ENCODE results near the gene AHCYL1. TPM values are rescaled to one million over a fixed set of nuclear protein-coding genes. Genes with fewer than 3 reads are reported as not detected.

Gene AHCYL1
- total RNA-seq, 1 experiment from 2014 or later: 89.6 TPM

DNA sequence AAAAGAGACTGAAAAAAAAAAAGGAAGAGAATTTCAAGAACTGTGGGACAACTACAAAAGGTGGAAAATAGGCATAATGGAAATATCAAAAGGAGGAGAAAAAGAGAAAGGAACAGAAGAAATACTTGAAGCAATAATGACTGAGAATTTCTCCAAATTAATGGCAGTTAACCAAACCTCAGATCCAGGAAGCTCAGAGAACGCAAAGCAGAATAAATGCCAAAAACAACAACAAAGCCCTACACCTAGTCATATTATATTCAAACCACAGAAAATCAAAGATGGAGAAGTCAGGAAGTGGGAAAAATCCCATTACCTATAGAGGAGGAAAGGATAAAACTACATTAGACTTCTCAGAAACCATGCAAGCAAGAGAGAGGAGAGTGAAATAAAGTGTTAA lies 20.7 kb upstream of the AHCYL1 start:
- no peaks in the 10 kb centered on the region for H3K36me3 ChIP-seq (ENCODE audit: insufficient read depth, low read length, poor library complexity, severe bottlenecking)
- no TSS peak for BruUV-seq (replicated peaks)
- TF ChIP-seq EZH2 (IDR thresholded peaks at IDR 0.05; ENCODE audit: borderline replicate concordance, low read depth, low read length, poor library complexity, severe bottlenecking): no peak
- TF ChIP-seq, protein P1, sequence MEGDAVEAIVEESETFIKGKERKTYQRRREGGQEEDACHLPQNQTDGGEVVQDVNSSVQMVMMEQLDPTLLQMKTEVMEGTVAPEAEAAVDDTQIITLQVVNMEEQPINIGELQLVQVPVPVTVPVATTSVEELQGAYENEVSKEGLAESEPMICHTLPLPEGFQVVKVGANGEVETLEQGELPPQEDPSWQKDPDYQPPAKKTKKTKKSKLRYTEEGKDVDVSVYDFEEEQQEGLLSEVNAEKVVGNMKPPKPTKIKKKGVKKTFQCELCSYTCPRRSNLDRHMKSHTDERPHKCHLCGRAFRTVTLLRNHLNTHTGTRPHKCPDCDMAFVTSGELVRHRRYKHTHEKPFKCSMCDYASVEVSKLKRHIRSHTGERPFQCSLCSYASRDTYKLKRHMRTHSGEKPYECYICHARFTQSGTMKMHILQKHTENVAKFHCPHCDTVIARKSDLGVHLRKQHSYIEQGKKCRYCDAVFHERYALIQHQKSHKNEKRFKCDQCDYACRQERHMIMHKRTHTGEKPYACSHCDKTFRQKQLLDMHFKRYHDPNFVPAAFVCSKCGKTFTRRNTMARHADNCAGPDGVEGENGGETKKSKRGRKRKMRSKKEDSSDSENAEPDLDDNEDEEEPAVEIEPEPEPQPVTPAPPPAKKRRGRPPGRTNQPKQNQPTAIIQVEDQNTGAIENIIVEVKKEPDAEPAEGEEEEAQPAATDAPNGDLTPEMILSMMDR (conservative IDR thresholded peaks at IDR 0.05; ENCODE audit: low read depth, low read length): no peak
- no peaks in the 10 kb centered on the region for H3K4me1 ChIP-seq (ENCODE audit: insufficient read depth, low read length, poor library complexity, severe bottlenecking)
- no peak overlapping the region for H3K27ac ChIP-seq (ENCODE audit: low read depth, low read length, poor library complexity, severe bottlenecking)
- POLR2A ChIA-PET (ENCODE audit: low non-redundant PET): no interaction called here
- no peaks in the 10 kb centered on the region for H3K9me3 ChIP-seq (ENCODE audit: low read depth, low read length, poor library complexity, severe bottlenecking)
- intact Hi-C loops (cut with micrococcal nuclease; ENCODE audit: unreplicated experiment): no loop called here
- H3K27me3 ChIP-seq (replicated peaks; ENCODE audit: insufficient read depth, low read depth, low read length, poor library complexity): no peaks in the 10 kb centered on the region
- CTCF ChIA-PET: no interaction called here
- no peak for DNase-seq (ENCODE audit: low spot score)
- no peak overlapping the region for H3K4me3 ChIP-seq (ENCODE audit: low read depth, low read length, poor library complexity, severe bottlenecking)

DNA sequence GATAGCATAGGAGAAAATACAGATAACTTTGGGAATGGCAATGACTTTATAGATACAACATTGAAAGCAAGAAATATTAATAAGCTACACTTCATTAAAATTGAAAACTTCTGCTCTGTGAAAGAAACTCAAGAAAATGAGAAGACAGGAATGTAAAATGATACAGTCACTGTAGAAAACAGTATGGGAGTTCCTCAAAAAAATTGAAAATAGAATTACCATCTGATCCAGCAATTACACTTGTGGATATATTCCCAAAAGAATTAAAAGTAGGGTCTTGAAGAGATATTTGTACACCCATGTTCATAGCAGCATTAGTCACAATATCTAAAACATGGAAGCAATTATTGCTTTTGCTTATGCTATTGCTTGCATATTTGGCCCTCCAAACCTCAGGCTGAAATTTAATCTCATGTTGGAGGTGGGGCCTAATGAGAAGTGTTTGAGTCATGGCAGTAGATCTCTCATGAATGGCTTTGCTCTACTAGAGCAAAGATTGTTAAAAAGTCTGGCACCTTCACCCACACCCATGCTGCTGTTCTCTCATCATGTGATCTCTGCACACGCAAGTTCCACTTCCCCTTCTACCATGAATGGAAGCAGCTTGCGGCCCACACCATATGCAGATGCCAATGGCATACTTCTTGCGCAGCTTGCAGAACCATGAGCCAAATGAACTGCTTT lies 15.3 kb upstream of the AHCYL1 start:
- BruUV-seq (replicated peaks): no TSS peak
- H3K4me1 ChIP-seq (ENCODE audit: insufficient read depth, low read length, poor library complexity, severe bottlenecking): no peaks in the 10 kb centered on the region
- ChIA-PET CTCF (no interaction called here), POLR2A (ENCODE audit: low non-redundant PET) (no interaction called here)
- DNase-seq (ENCODE audit: low spot score): no peak
- H3K27me3 ChIP-seq (replicated peaks; ENCODE audit: insufficient read depth, low read depth, low read length, poor library complexity): no peaks in the 10 kb centered on the region
- no peak overlapping the region for H3K4me3 ChIP-seq (ENCODE audit: low read depth, low read length, poor library complexity, severe bottlenecking)
- TF ChIP-seq EZH2 (IDR thresholded peaks at IDR 0.05; ENCODE audit: borderline replicate concordance, low read depth, low read length, poor library complexity, severe bottlenecking): no peak
- TF ChIP-seq, protein P1 (conservative IDR thresholded peaks at IDR 0.05; ENCODE audit: low read depth, low read length): no peak
- no peaks in the 10 kb centered on the region for H3K9me3 ChIP-seq (ENCODE audit: low read depth, low read length, poor library complexity, severe bottlenecking)
- intact Hi-C loops (cut with micrococcal nuclease; ENCODE audit: unreplicated experiment): no loop called here
- H3K36me3 ChIP-seq (ENCODE audit: insufficient read depth, low read length, poor library complexity, severe bottlenecking): no peaks in the 10 kb centered on the region
- H3K27ac ChIP-seq (ENCODE audit: low read depth, low read length, poor library complexity, severe bottlenecking): no peak overlapping the region

DNA sequence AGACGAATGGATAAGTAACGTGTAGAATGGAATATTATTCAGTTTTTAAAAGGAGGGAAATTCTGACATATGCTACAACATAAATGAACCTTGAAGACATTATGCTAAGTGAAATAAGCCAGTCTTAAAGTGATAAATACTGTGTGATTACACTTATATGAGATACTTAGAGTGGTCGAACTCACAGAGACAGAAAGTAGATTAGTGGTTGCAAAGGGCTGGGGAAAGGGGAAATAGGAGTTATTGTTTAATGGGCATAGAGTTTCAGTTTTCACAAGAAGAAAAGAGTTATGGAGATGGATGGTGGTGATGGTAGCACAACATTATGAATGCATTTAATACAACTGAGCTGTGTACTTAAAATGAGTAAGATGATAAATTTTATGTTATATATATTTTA lies 14.7 kb upstream of the AHCYL1 start:
- H3K4me1 ChIP-seq (ENCODE audit: insufficient read depth, low read length, poor library complexity, severe bottlenecking): no peaks in the 10 kb centered on the region
- BruUV-seq (replicated peaks): no TSS peak
- TF ChIP-seq, protein P1 (conservative IDR thresholded peaks at IDR 0.05; ENCODE audit: low read depth, low read length): no peak
- TF ChIP-seq EZH2 (IDR thresholded peaks at IDR 0.05; ENCODE audit: borderline replicate concordance, low read depth, low read length, poor library complexity, severe bottlenecking): no peak
- no peak overlapping the region for H3K4me3 ChIP-seq (ENCODE audit: low read depth, low read length, poor library complexity, severe bottlenecking)
- ChIA-PET POLR2A (ENCODE audit: low non-redundant PET) (no interaction called here), CTCF (no interaction called here)
- no peaks in the 10 kb centered on the region for H3K36me3 ChIP-seq (ENCODE audit: insufficient read depth, low read length, poor library complexity, severe bottlenecking)
- no peak for DNase-seq (ENCODE audit: low spot score)
- no peak overlapping the region for H3K27ac ChIP-seq (ENCODE audit: low read depth, low read length, poor library complexity, severe bottlenecking)
- intact Hi-C loops (cut with micrococcal nuclease; ENCODE audit: unreplicated experiment): no loop called here
- no peaks in the 10 kb centered on the region for H3K27me3 ChIP-seq (replicated peaks; ENCODE audit: insufficient read depth, low read depth, low read length, poor library complexity)
- no peaks in the 10 kb centered on the region for H3K9me3 ChIP-seq (ENCODE audit: low read depth, low read length, poor library complexity, severe bottlenecking)

Measured in A673 (cell line).